ENCODE data around the gene CA12. TPM values are rescaled to one million over a fixed set of nuclear protein-coding genes. Genes with fewer than 3 reads are reported as not detected.

CA12 gene
- total and polyA plus RNA-seq, 9 of the 15 experiments (the other 6 are each of a cell fraction or from before 2014, with no cell fraction given), result 0.01 to 0.78 (median 0.15) TPM; not detected in 1

DNA sequence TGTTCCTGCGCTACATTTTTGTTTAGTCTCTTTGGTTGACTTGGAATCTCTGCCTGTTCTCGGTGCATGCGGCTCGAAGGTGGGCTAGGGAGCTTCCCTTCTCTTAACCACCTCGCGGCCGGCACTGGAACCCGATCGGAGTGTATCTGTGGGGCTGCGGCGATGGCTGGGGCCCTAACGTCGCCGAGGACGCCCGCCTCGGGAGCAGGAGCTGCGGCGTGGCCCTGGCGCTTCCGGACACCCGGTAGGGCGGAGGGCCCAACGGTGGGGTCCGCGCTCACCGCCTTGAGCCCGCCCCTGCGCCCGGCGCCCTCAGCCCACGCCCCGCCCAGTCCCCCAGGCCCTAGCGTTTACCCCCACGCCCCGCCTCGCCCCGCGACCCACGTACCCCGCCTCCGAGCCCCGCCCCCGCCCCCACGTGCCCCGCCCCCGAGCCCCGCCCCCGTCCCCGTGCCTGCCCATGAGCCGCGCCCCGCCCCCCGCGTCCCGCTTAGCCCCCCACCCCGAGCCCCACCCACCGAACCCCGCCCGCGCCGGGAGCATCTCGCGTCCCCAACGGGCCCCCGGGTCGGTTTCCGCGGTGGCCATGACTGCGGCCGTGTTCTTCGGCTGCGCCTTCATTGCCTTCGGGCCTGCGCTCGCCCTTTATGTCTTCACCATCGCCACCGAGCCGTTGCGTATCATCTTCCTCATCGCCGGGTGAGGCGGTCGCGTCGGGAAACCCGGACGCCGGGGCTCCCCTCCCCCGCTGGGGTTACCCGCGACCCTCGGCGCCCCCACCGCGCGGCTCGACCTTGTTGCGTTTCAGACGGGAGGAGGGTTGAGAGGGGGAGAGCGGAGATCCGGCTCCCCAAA is 104.4 kb downstream of the CA12 start, which contains the start of gene APH1B (continued):
- TF ChIP-seq, protein P1, sequence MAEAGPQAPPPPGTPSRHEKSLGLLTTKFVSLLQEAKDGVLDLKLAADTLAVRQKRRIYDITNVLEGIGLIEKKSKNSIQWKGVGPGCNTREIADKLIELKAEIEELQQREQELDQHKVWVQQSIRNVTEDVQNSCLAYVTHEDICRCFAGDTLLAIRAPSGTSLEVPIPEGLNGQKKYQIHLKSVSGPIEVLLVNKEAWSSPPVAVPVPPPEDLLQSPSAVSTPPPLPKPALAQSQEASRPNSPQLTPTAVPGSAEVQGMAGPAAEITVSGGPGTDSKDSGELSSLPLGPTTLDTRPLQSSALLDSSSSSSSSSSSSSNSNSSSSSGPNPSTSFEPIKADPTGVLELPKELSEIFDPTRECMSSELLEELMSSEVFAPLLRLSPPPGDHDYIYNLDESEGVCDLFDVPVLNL (CRISPR knock-in tag; IDR thresholded peaks at IDR 0.05; ENCODE audit: low read depth), result no peak
- TF ChIP-seq, protein P2, sequence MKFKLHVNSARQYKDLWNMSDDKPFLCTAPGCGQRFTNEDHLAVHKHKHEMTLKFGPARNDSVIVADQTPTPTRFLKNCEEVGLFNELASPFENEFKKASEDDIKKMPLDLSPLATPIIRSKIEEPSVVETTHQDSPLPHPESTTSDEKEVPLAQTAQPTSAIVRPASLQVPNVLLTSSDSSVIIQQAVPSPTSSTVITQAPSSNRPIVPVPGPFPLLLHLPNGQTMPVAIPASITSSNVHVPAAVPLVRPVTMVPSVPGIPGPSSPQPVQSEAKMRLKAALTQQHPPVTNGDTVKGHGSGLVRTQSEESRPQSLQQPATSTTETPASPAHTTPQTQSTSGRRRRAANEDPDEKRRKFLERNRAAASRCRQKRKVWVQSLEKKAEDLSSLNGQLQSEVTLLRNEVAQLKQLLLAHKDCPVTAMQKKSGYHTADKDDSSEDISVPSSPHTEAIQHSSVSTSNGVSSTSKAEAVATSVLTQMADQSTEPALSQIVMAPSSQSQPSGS (CRISPR knock-in tag; IDR thresholded peaks at IDR 0.05), result no peak
- TF ChIP-seq ZSCAN32 (CRISPR knock-in tag; IDR thresholded peaks at IDR 0.05), result no peak
- TF ChIP-seq TGIF2 (CRISPR knock-in tag; IDR thresholded peaks at IDR 0.05), result no peak
- no peak for TF ChIP-seq LEF1 (IDR thresholded peaks at IDR 0.05)
- peak; percentile 71 for TF ChIP-seq MYC (IDR thresholded peaks at IDR 0.05; ENCODE audit: low read depth, low read length)
- peak; percentile 72; the same call in 1 of the 2 replicates for TF ChIP-seq MYC (CRISPR knock-in tag; IDR thresholded peaks at IDR 0.05; ENCODE audit: borderline replicate concordance, low read depth)
- TF ChIP-seq, protein P3, sequence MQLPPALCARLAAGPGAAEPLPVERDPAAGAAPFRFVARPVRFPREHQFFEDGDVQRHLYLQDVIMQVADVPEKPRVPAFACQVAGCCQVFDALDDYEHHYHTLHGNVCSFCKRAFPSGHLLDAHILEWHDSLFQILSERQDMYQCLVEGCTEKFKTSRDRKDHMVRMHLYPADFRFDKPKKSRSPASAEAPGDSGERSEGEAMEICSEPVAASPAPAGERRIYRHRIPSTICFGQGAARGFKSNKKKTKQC (CRISPR knock-in tag; IDR thresholded peaks at IDR 0.05), result no peak
- no peak for TF ChIP-seq ZNF436 (CRISPR knock-in tag; IDR thresholded peaks at IDR 0.05)
- no peak for TF ChIP-seq ZFP36 (IDR thresholded peaks at IDR 0.05; ENCODE audit: low read depth, low read length, partially characterized antibody)
- TF ChIP-seq, protein P4, sequence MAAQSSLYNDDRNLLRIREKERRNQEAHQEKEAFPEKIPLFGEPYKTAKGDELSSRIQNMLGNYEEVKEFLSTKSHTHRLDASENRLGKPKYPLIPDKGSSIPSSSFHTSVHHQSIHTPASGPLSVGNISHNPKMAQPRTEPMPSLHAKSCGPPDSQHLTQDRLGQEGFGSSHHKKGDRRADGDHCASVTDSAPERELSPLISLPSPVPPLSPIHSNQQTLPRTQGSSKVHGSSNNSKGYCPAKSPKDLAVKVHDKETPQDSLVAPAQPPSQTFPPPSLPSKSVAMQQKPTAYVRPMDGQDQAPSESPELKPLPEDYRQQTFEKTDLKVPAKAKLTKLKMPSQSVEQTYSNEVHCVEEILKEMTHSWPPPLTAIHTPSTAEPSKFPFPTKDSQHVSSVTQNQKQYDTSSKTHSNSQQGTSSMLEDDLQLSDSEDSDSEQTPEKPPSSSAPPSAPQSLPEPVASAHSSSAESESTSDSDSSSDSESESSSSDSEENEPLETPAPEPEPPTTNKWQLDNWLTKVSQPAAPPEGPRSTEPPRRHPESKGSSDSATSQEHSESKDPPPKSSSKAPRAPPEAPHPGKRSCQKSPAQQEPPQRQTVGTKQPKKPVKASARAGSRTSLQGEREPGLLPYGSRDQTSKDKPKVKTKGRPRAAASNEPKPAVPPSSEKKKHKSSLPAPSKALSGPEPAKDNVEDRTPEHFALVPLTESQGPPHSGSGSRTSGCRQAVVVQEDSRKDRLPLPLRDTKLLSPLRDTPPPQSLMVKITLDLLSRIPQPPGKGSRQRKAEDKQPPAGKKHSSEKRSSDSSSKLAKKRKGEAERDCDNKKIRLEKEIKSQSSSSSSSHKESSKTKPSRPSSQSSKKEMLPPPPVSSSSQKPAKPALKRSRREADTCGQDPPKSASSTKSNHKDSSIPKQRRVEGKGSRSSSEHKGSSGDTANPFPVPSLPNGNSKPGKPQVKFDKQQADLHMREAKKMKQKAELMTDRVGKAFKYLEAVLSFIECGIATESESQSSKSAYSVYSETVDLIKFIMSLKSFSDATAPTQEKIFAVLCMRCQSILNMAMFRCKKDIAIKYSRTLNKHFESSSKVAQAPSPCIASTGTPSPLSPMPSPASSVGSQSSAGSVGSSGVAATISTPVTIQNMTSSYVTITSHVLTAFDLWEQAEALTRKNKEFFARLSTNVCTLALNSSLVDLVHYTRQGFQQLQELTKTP (IDR thresholded peaks at IDR 0.05; ENCODE audit: low read depth in 1 of 2, partially characterized antibody in 2 of 2), result no peak
- TF ChIP-seq KDM2B (CRISPR knock-in tag; IDR thresholded peaks at IDR 0.05), result peak; percentile 66; the same call in 1 of the 2 replicates
- no peak for TF ChIP-seq NFATC3 (IDR thresholded peaks at IDR 0.05)
- TF ChIP-seq XRCC3 (IDR thresholded peaks at IDR 0.05), result no peak
- TF ChIP-seq, protein P5, sequence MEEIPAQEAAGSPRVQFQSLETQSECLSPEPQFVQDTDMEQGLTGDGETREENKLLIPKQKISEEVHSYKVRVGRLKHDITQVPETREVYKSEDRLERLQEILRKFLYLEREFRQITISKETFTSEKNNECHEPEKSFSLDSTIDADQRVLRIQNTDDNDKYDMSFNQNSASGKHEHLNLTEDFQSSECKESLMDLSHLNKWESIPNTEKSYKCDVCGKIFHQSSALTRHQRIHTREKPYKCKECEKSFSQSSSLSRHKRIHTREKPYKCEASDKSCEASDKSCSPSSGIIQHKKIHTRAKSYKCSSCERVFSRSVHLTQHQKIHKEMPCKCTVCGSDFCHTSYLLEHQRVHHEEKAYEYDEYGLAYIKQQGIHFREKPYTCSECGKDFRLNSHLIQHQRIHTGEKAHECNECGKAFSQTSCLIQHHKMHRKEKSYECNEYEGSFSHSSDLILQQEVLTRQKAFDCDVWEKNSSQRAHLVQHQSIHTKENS (CRISPR knock-in tag; IDR thresholded peaks at IDR 0.05), result no peak
